HepG2 (cell line): Measurements from ENCODE around the gene NOL11. TPM values are rescaled to one million over a fixed set of nuclear protein-coding genes. Genes with fewer than 3 reads are reported as not detected.

ENCODE experiments used
- AGO2 ChIP-seq: fragments of 200-400 bp; formaldehyde crosslinking; optimal IDR thresholded peaks from 2 replicates; pipeline ENCODE3; 2017; ENCODE audit warnings: mild to moderate bottlenecking, low read depth, low read length, moderate library complexity
- CAMTA2 ChIP-seq: sonication (generic); formaldehyde crosslinking; IDR thresholded peaks from 2 replicates; pipeline ENCODE4 v1.4.0; 2020; ENCODE audit warnings: mild to moderate bottlenecking, missing genetic modification reagents, borderline replicate concordance
- FOXK1 ChIP-seq: sonication (generic); formaldehyde crosslinking; IDR thresholded peaks from 2 replicates; pipeline ENCODE4 v1.4.0; 2020; ENCODE audit warnings: low read depth, missing genetic modification reagents, borderline replicate concordance
- JDP2 ChIP-seq: sonication (generic); formaldehyde crosslinking; IDR thresholded peaks from 2 replicates; pipeline ENCODE4 v1.8.1; 2022; ENCODE audit warnings: missing genetic modification reagents, borderline replicate concordance
- LCORL ChIP-seq, 2 experiments: fragments of 450-650 bp in 1 of 2; sonication (generic) in 1 of 2; formaldehyde crosslinking in 1 of 2; IDR thresholded peaks; 2 replicates each; pipeline versions ENCODE4 v1.5.0 to v1.6.1; 2017 to 2020; ENCODE audit warnings: antibody characterized with exemption in 1 of 2, missing genetic modification reagents in 1 of 2
- NONO ChIP-seq, 2 experiments: fragments of 450-650 bp in 1 of 2; sonication (generic) in 1 of 2; formaldehyde crosslinking in 1 of 2; IDR thresholded peaks in 1 of 2; conservative IDR thresholded peaks in 1 of 2; 2 replicates each; pipeline versions ENCODE4 v1.6.1 to v1.8.0; 2017 to 2022; ENCODE audit warnings: mild to moderate bottlenecking in 1 of 2, missing genetic modification reagents in 1 of 2, moderate library complexity in 1 of 2
- PRDM15 ChIP-seq: sonication (generic); formaldehyde crosslinking; IDR thresholded peaks from 2 replicates; pipeline ENCODE4 v1.4.0; 2020; ENCODE audit warnings: missing genetic modification reagents
- SOX13 ChIP-seq, 3 experiments: fragments of 450-650 bp in 1 of 3; sonication (generic) in 1 of 3; formaldehyde crosslinking in 1 of 3; IDR thresholded peaks in 2 of 3; conservative IDR thresholded peaks in 1 of 3; 2 replicates each; pipeline versions ENCODE4 v1.5.0 to v1.6.1; 2016 to 2020; ENCODE audit warnings: antibody characterized with exemption in 1 of 3, mild to moderate bottlenecking in 1 of 3, missing compliant biosample characterization in 1 of 3, missing genetic modification reagents in 1 of 3, moderate library complexity in 1 of 3
- ZBED4 ChIP-seq: sonication (generic); formaldehyde crosslinking; IDR thresholded peaks from 2 replicates; pipeline ENCODE4 v1.4.0; 2020; ENCODE audit warnings: missing genetic modification reagents, borderline replicate concordance
- ZFP62 ChIP-seq: sonication (generic); formaldehyde crosslinking; IDR thresholded peaks from 2 replicates; pipeline ENCODE4 v1.4.0; 2020; ENCODE audit warnings: missing genetic modification reagents
- ZNF143 ChIP-seq: sonication (generic); formaldehyde crosslinking; IDR thresholded peaks from 2 replicates; pipeline ENCODE4 v1.4.0; 2020; ENCODE audit warnings: missing genetic modification reagents
- ZNF30 ChIP-seq: sonication (generic); formaldehyde crosslinking; IDR thresholded peaks from 2 replicates; pipeline ENCODE4 v1.5.0; 2020; ENCODE audit warnings: mild to moderate bottlenecking, missing genetic modification reagents
- ZNF512B ChIP-seq: sonication (generic); formaldehyde crosslinking; IDR thresholded peaks from 2 replicates; pipeline ENCODE4 v1.5.1; 2020; ENCODE audit warnings: missing genetic modification reagents, mild to moderate bottlenecking, borderline replicate concordance
- ZNF574 ChIP-seq: sonication (generic); formaldehyde crosslinking; IDR thresholded peaks from 2 replicates; pipeline ENCODE4 v1.4.0; 2020; ENCODE audit warnings: missing genetic modification reagents
- polyA plus RNA-seq, 8 experiments: library from polyadenylated mRNA; depleted of rRNA in 3 of 8; stranded (reverse) in 7 of 8; unstranded in 1 of 8; fragments of >200 nt; fragmentation: Illumina TruSeq in 4 of 8; extraction: Trizol in 4 of 8; gene quantifications; 2 replicates each; pipeline versions ENCODE4 v1.2.1 to v1.2.3, GENCODE V29; 2011 to 2016; ENCODE audit warnings: low read depth in 4 of 8, missing spikeins in 1 of 8, mixed read lengths in 1 of 8; ENCODE audit not compliant: insufficient read depth in 1 of 8
- total RNA-seq, 5 experiments: library from RNA; depleted of rRNA; stranded (reverse); fragments of >200 nt; fragmentation: Illumina TruSeq; extraction: Trizol; gene quantifications; 2 replicates each; pipeline ENCODE4 v1.2.3, GENCODE V29; 2016; ENCODE audit warnings: low read depth in 1 of 5

The NOL11 gene
- total and polyA plus RNA-seq, 2 of the 13 experiments (the other 11 are each of a cell fraction or from before 2014, with no cell fraction given), result 45.8 to 124 TPM

GRCh38 chr17:67779098-67779672 is 61.4 kb downstream of the NOL11 start (continued):
- TF ChIP-seq FOXK1 (CRISPR knock-in tag), result no peak
- no peak for TF ChIP-seq JDP2
- TF ChIP-seq ZFP62 (CRISPR knock-in tag), result no peak
- TF ChIP-seq LCORL (IDR thresholded peaks at IDR 0.05), result no peak
- no peak for TF ChIP-seq LCORL (CRISPR knock-in tag; IDR thresholded peaks at IDR 0.05)
- TF ChIP-seq ZBED4 (CRISPR knock-in tag), result no peak
- TF ChIP-seq AGO2, result no peak
- TF ChIP-seq ZNF143 (CRISPR knock-in tag), result no peak; the same call in 1 of the 2 replicates
- TF ChIP-seq ZNF30 (CRISPR knock-in tag), result no peak
- 0 out of 2 replicates have a peak, but pooled peaks have one; percentile 15 for TF ChIP-seq ZNF574 (CRISPR knock-in tag)
- no peak for TF ChIP-seq ZNF512B (CRISPR knock-in tag)
- TF ChIP-seq NONO (IDR thresholded peaks at IDR 0.05), result no peak
- no peak for TF ChIP-seq NONO (CRISPR knock-in tag; conservative IDR thresholded peaks at IDR 0.05)
- TF ChIP-seq CAMTA2 (CRISPR knock-in tag), result no peak
- no peak for TF ChIP-seq SOX13 (IDR thresholded peaks at IDR 0.05)
- TF ChIP-seq SOX13 (CRISPR knock-in tag; conservative IDR thresholded peaks at IDR 0.05 in 1 of 2, IDR thresholded peaks at IDR 0.05 in 1 of 2), result no peak
- TF ChIP-seq PRDM15 (CRISPR knock-in tag), result no peak
